H1 (cell line): Measurements from ENCODE around the gene CX3CL1. TPM values are rescaled to one million over a fixed set of nuclear protein-coding genes. Genes with fewer than 3 reads are reported as not detected.

Experiments used
- CTCF ChIA-PET: fragments of 300-600 bp; sonication (Branson Sonifier 250); formaldehyde crosslinking; loops from one replicate; lab custom pipeline; 2021; ENCODE audit not compliant: partially characterized antibody; lab: Charles Lee
- POLR2A ChIA-PET: fragments of 300-600 bp; sonication (Branson Sonifier 250); formaldehyde crosslinking; loops from one replicate; lab custom pipeline; 2021; ENCODE audit warnings: inconsistent platforms; ENCODE audit not compliant: partially characterized antibody; lab: Charles Lee
- DNase-seq, 2 experiments: peaks; one replicate each; pipeline versions ENCODE4 v3.0.0 to v3.0.0-alpha.2; 2010 to 2022; ENCODE audit warnings: low spot score in 2 of 2, low read depth in 1 of 2, mixed read lengths in 1 of 2
- FAIRE-seq: peaks from 2 replicates; lab custom pipeline; 2011; peaks lifted over from hg19 to GRCh38; lab: Jason Lieb, UNC
- H2AFZ ChIP-seq: 2 replicates; pipeline ENCODE4 v1.8.1; 2012; ENCODE audit warnings: low read length, inconsistent platforms
- H2AK5ac ChIP-seq: 2 replicates; pipeline ENCODE4 v1.6.1; 2013; ENCODE audit warnings: low read depth, low read length
- H2BK120ac ChIP-seq: replicated peaks from 2 replicates; pipeline ENCODE3; 2013; ENCODE audit warnings: low read depth, low read length, inconsistent platforms
- H2BK12ac ChIP-seq: 2 replicates; pipeline ENCODE4 v1.6.1; 2013; ENCODE audit warnings: low read depth, low read length
- H2BK15ac ChIP-seq: 2 replicates; pipeline ENCODE4 v1.6.1; 2013; ENCODE audit warnings: low read length
- H2BK20ac ChIP-seq: 2 replicates; pipeline ENCODE4 v1.6.1; 2013; ENCODE audit warnings: low read length
- H2BK5ac ChIP-seq: 2 replicates; pipeline ENCODE4 v1.6.1; 2013; ENCODE audit warnings: low read depth, low read length
- H3K14ac ChIP-seq: 2 replicates; pipeline ENCODE4 v1.6.1; 2013; ENCODE audit warnings: inconsistent platforms; ENCODE audit not compliant: insufficient read length
- H3K18ac ChIP-seq: 2 replicates; pipeline ENCODE4 v1.6.1; 2013; ENCODE audit warnings: low read length; ENCODE audit errors: extremely low read depth
- H3K23ac ChIP-seq: 2 replicates; pipeline ENCODE4 v1.6.1; 2013; ENCODE audit warnings: inconsistent platforms; ENCODE audit not compliant: insufficient read length
- H3K23me2 ChIP-seq: 2 replicates; pipeline ENCODE4 v1.6.1; 2013; ENCODE audit warnings: low read depth, low read length
- H3K27ac ChIP-seq: 2 replicates; pipeline ENCODE4 v1.6.1; 2011; ENCODE audit warnings: low read depth, low read length, inconsistent platforms
- H3K27me3 ChIP-seq, 4 experiments: replicated peaks in 1 of 4; 1 replicate in 1 of 4; 2 replicates in 3 of 4; pipeline versions ENCODE4 v1.6.1 to v1.8.1; 2011 to 2013; ENCODE audit warnings: low read length in 3 of 4, mild to moderate bottlenecking in 3 of 4, inconsistent platforms in 2 of 4, mixed read lengths in 2 of 4, moderate library complexity in 1 of 4; ENCODE audit not compliant: control insufficient read depth in 3 of 4, insufficient read depth in 3 of 4; ENCODE audit errors: extremely low read depth in 1 of 4
- H3K36me3 ChIP-seq, 4 experiments: 2 replicates each; pipeline versions ENCODE4 v1.6.1 to v1.8.1; 2011 to 2013; ENCODE audit warnings: mild to moderate bottlenecking in 4 of 4, low read length in 3 of 4, moderate library complexity in 2 of 4, control low read depth in 1 of 4, inconsistent platforms in 1 of 4; ENCODE audit not compliant: insufficient read depth in 4 of 4, control insufficient read depth in 2 of 4
- H3K4ac ChIP-seq: replicated peaks from 2 replicates; pipeline ENCODE3; 2013; ENCODE audit warnings: low read length, low read depth, mixed read lengths, inconsistent platforms; ENCODE audit not compliant: insufficient read length
- H3K4me1 ChIP-seq, 4 experiments: replicated peaks in 1 of 4; 1 replicate in 1 of 4; 2 replicates in 3 of 4; pipeline versions ENCODE4 v1.6.1 to v1.8.1; 2011 to 2013; ENCODE audit warnings: low read length in 3 of 4, inconsistent platforms in 2 of 4, mixed read lengths in 1 of 4; ENCODE audit not compliant: insufficient read depth in 4 of 4, control insufficient read depth in 3 of 4
- H3K4me2 ChIP-seq, 2 experiments: 2 replicates each; pipeline versions ENCODE4 v1.6.1 to v1.8.1; 2011 to 2013; ENCODE audit warnings: low read depth in 2 of 2, low read length in 2 of 2, control low read depth in 1 of 2, inconsistent platforms in 1 of 2, mild to moderate bottlenecking in 1 of 2; ENCODE audit not compliant: insufficient read depth in 1 of 2
- H3K4me3 ChIP-seq, 4 experiments: fragments of 200-600, 300-600 bp in 1 of 4; sonication (generic), shearing (Covaris generic), sonication (Bioruptor Twin) in 1 of 4; 2 replicates each; pipeline versions ENCODE4 v1.5.1 to v1.8.1; 2011 to 2016; ENCODE audit warnings: low read length in 4 of 4, low read depth in 3 of 4, control low read depth in 2 of 4, inconsistent platforms in 2 of 4, mild to moderate bottlenecking in 2 of 4, mixed read lengths in 1 of 4, moderate library complexity in 1 of 4; ENCODE audit not compliant: insufficient read depth in 2 of 4; ENCODE audit errors: extremely low read depth in 1 of 4
- H3K56ac ChIP-seq: replicated peaks from 2 replicates; pipeline ENCODE3; 2013; ENCODE audit warnings: low read depth, mild to moderate bottlenecking, mixed read lengths, low read length, inconsistent platforms; ENCODE audit not compliant: insufficient read length
- H3K79me1 ChIP-seq: 2 replicates; pipeline ENCODE4 v1.6.1; 2013; ENCODE audit warnings: low read depth, low read length, control low read depth
- H3K79me2 ChIP-seq, 2 experiments: 2 replicates each; pipeline versions ENCODE4 v1.6.1 to v1.8.1; 2012 to 2013; ENCODE audit warnings: low read length in 2 of 2, mild to moderate bottlenecking in 2 of 2, inconsistent platforms in 1 of 2; ENCODE audit not compliant: insufficient read depth in 2 of 2, control insufficient read depth in 1 of 2
- H3K9ac ChIP-seq, 4 experiments: replicated peaks in 1 of 4; 1 replicate in 1 of 4; 2 replicates in 3 of 4; pipeline versions ENCODE4 v1.6.1 to v1.8.1; 2011 to 2013; ENCODE audit warnings: low read depth in 3 of 4, low read length in 3 of 4, control low read depth in 2 of 4, mild to moderate bottlenecking in 2 of 4, moderate library complexity in 2 of 4, inconsistent platforms in 1 of 4; ENCODE audit errors: extremely low read depth in 1 of 4
- H3K9me3 ChIP-seq, 2 experiments: 2 replicates each; pipeline versions ENCODE4 v1.6.1 to v1.8.1; 2012 to 2013; ENCODE audit warnings: mild to moderate bottlenecking in 2 of 2, moderate library complexity in 2 of 2, control low read depth in 1 of 2, inconsistent platforms in 1 of 2, low read depth in 1 of 2, low read length in 1 of 2, mixed read lengths in 1 of 2; ENCODE audit not compliant: insufficient read depth in 2 of 2
- H4K20me1 ChIP-seq, 2 experiments: replicated peaks in 1 of 2; 2 replicates each; pipeline versions ENCODE3 to v1.8.1; 2011 to 2013; ENCODE audit warnings: inconsistent platforms in 2 of 2, low read length in 2 of 2, mild to moderate bottlenecking in 1 of 2; ENCODE audit not compliant: insufficient read depth in 2 of 2, control insufficient read depth in 1 of 2
- H4K5ac ChIP-seq: 2 replicates; pipeline ENCODE4 v1.6.1; 2013; ENCODE audit warnings: low read length, low read depth, mixed read lengths, inconsistent platforms; ENCODE audit not compliant: insufficient read length
- H4K8ac ChIP-seq: 2 replicates; pipeline ENCODE4 v1.8.0; 2013; ENCODE audit warnings: mild to moderate bottlenecking, moderate library complexity, low read length, inconsistent platforms; ENCODE audit not compliant: insufficient read depth; ENCODE audit errors: extremely low read depth
- H4K91ac ChIP-seq: replicated peaks from 2 replicates; pipeline ENCODE3; 2013; ENCODE audit warnings: low read length, mixed read lengths, inconsistent platforms; ENCODE audit not compliant: insufficient read length
- FOSL1 ChIP-seq: IDR thresholded peaks from 2 replicates; pipeline ENCODE4 v1.6.1; 2011; ENCODE audit warnings: mild to moderate bottlenecking, low read depth, low read length, moderate library complexity; ENCODE audit not compliant: insufficient read depth
- PHF8 ChIP-seq: fragments of 200-600 bp; sonication (generic); conservative IDR thresholded peaks from 2 replicates; pipeline ENCODE4 v1.7.1; 2012; ENCODE audit warnings: low read depth, mild to moderate bottlenecking, inconsistent platforms, low read length, moderate library complexity
- POLR2A ChIP-seq, 2 experiments: IDR thresholded peaks; 1 replicate in 1 of 2; 2 replicates in 1 of 2; pipeline ENCODE4 v1.6.1; 2011; ENCODE audit warnings: low read depth in 2 of 2, low read length in 2 of 2, mild to moderate bottlenecking in 2 of 2; ENCODE audit errors: control extremely low read depth in 1 of 2
- SIN3A ChIP-seq, 2 experiments: IDR thresholded peaks in 1 of 2; conservative IDR thresholded peaks in 1 of 2; 2 replicates each; pipeline ENCODE4 v1.6.1; 2011 to 2012; ENCODE audit warnings: low read length in 2 of 2, improper control_type of control experiment in 1 of 2, low read depth in 1 of 2, mild to moderate bottlenecking in 1 of 2
- SP4 ChIP-seq: IDR thresholded peaks from 2 replicates; pipeline ENCODE4 v1.6.1; 2012; ENCODE audit warnings: low read length, inconsistent platforms
- YY1 ChIP-seq: IDR thresholded peaks from 2 replicates; pipeline ENCODE4 v1.6.1; 2011; ENCODE audit warnings: low read depth, mild to moderate bottlenecking, low read length
- WGBS, 2 experiments: shearing (Covaris generic) in 1 of 2; methylation state at CpG; one replicate each; pipeline versions ENCODE4 v1.1.6 to v1.1.7; 2013 to 2015; ENCODE audit warnings: low lambda C conversion rate in 2 of 2, mixed read lengths in 2 of 2, inconsistent platforms in 1 of 2, low coverage in 1 of 2, missing lambda C conversion rate in 1 of 2; ENCODE audit not compliant: insufficient replicate concordance in 2 of 2, insufficient coverage in 1 of 2, insufficient read length in 1 of 2; ENCODE audit errors: extremely low coverage in 1 of 2, missing lambda C conversion rate in 1 of 2; 5-methylcytosine and 5-hydroxymethylcytosine counted together
- polyA plus RNA-seq, 7 experiments: library from polyadenylated mRNA; depleted of rRNA in 3 of 7; stranded (reverse) in 5 of 7; unstranded in 2 of 7; fragments of >200 nt in 5 of 7; fragments of 200-250 nt in 2 of 7; gene quantifications; 1 replicate in 5 of 7; 2 replicates in 1 of 7; 4 replicates in 1 of 7; pipeline versions ENCODE4 v1.2.1 to v1.2.3, GENCODE V29; 2011 to 2013; ENCODE audit warnings: missing spikeins in 2 of 7, mixed read lengths in 2 of 7
- total RNA-seq: library from RNA; stranded (reverse); fragmentation: NEBNext Ultra II Directional; extraction: Animal tissue kit (Norgen Biotek cat#: 25700); gene quantifications from 2 replicates; pipeline ENCODE4 v1.2.1, GENCODE V29; 2021
- TF ChIP-seq, protein P1 (sequence below): IDR thresholded peaks from 2 replicates; pipeline ENCODE4 v1.6.1; 2012; ENCODE audit warnings: low read length, inconsistent platforms

Gene CX3CL1
- total and polyA plus RNA-seq, 2 of the 8 experiments (the other 6 are each of a cell fraction or from before 2014, with no cell fraction given) = 1.4 to 3.0 TPM

GRCh38 chr16:57389087-57389468 is 16.8 kb downstream of the CX3CL1 start:
- Histone ChIP-seq H3K4me2 (no peak overlapping the region), H3K4me1 (peaks cover 0 to 2% (median 1%) of the 10 kb centered on the region in 4 experiments; a peak in 1 of 7 replicates), H2AFZ (no peak overlapping the region), H4K5ac (no peak overlapping the region), H3K79me2 (no peaks in the 10 kb centered on the region), H3K23me2 (peaks cover 6% of the 10 kb centered on the region), H3K14ac (no peak overlapping the region), H3K4ac (peak overlapping the region; percentile 66), H4K20me1 (peaks cover 0 to 8% of the 10 kb centered on the region in 2 experiments), H4K91ac (peak overlapping the region; percentile 17), H2BK20ac (no peak overlapping the region), H3K18ac (no peak overlapping the region), H2AK5ac (no peak overlapping the region), H3K56ac (peak overlapping the region; percentile 90), H2BK120ac (no peak overlapping the region), H2BK12ac (no peak overlapping the region), H3K4me3 (no peak overlapping the region), H3K79me1 (no peaks in the 10 kb centered on the region), H3K9me3 (no peaks in the 10 kb centered on the region), H3K36me3 (no peaks in the 10 kb centered on the region), H3K27ac (no peak overlapping the region), H4K8ac (no peak overlapping the region), H2BK15ac (no peak overlapping the region), H3K23ac (no peak overlapping the region), H3K9ac (no peak overlapping the region), H3K27me3 (no peaks in the 10 kb centered on the region; a peak in 1 of 7 replicates), H2BK5ac (no peak overlapping the region)
- CTCF ChIA-PET = interaction anchor here (1.5 kb wide), 1 partner anchor 33 kb away, joined by 3 read pairs; no protein-coding TSS in a partner anchor
- WGBS, 2 experiments = 79% methylated on average over 3 of the region's 3 CpGs; no CpG with 5 or more reads in 1 of the 2 experiments
- TF ChIP-seq PHF8 = no peak
- no peak for TF ChIP-seq SP4
- TF ChIP-seq SIN3A (conservative IDR thresholded peaks at IDR 0.05 in 1 of 2, IDR thresholded peaks at IDR 0.05 in 1 of 2; ENCODE audit: low read depth in 1 of 2, low read length in 2 of 2) = no peak
- no peak for TF ChIP-seq YY1
- TF ChIP-seq, protein P1, sequence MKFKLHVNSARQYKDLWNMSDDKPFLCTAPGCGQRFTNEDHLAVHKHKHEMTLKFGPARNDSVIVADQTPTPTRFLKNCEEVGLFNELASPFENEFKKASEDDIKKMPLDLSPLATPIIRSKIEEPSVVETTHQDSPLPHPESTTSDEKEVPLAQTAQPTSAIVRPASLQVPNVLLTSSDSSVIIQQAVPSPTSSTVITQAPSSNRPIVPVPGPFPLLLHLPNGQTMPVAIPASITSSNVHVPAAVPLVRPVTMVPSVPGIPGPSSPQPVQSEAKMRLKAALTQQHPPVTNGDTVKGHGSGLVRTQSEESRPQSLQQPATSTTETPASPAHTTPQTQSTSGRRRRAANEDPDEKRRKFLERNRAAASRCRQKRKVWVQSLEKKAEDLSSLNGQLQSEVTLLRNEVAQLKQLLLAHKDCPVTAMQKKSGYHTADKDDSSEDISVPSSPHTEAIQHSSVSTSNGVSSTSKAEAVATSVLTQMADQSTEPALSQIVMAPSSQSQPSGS = no peak
- no peak for TF ChIP-seq POLR2A (IDR thresholded peaks at IDR 0.05; ENCODE audit: control extremely low read depth in 1 of 2, low read depth in 2 of 2, low read length in 2 of 2)
- TF ChIP-seq FOSL1 = no peak
- POLR2A ChIA-PET = no interaction called here
- no peak for DNase-seq
- no peak for FAIRE-seq
